H1 (cell line): ENCODE measurements around the gene YPEL4. TPM values are rescaled to one million over a fixed set of nuclear protein-coding genes. Genes with fewer than 3 reads are reported as not detected.

Source experiments
- CTCF ChIA-PET: fragments of 300-600 bp; sonication (Branson Sonifier 250); formaldehyde crosslinking; loops from one replicate; lab custom pipeline; 2021; ENCODE audit not compliant: partially characterized antibody; lab: Charles Lee
- POLR2A ChIA-PET: fragments of 300-600 bp; sonication (Branson Sonifier 250); formaldehyde crosslinking; loops from one replicate; lab custom pipeline; 2021; ENCODE audit warnings: inconsistent platforms; ENCODE audit not compliant: partially characterized antibody; lab: Charles Lee
- DNase-seq, 2 experiments: peaks; one replicate each; pipeline versions ENCODE4 v3.0.0 to v3.0.0-alpha.2; 2010 to 2022; ENCODE audit warnings: low spot score in 2 of 2, low read depth in 1 of 2, mixed read lengths in 1 of 2
- FAIRE-seq: peaks from 2 replicates; lab custom pipeline; 2011; peaks lifted over from hg19 to GRCh38; lab: Jason Lieb, UNC
- H2AFZ ChIP-seq: 2 replicates; pipeline ENCODE4 v1.8.1; 2012; ENCODE audit warnings: low read length, inconsistent platforms
- H2AK5ac ChIP-seq: 2 replicates; pipeline ENCODE4 v1.6.1; 2013; ENCODE audit warnings: low read depth, low read length
- H2BK120ac ChIP-seq: replicated peaks from 2 replicates; pipeline ENCODE3; 2013; ENCODE audit warnings: low read depth, low read length, inconsistent platforms
- H2BK12ac ChIP-seq: 2 replicates; pipeline ENCODE4 v1.6.1; 2013; ENCODE audit warnings: low read depth, low read length
- H2BK15ac ChIP-seq: 2 replicates; pipeline ENCODE4 v1.6.1; 2013; ENCODE audit warnings: low read length
- H2BK20ac ChIP-seq: 2 replicates; pipeline ENCODE4 v1.6.1; 2013; ENCODE audit warnings: low read length
- H2BK5ac ChIP-seq: 2 replicates; pipeline ENCODE4 v1.6.1; 2013; ENCODE audit warnings: low read depth, low read length
- H3K14ac ChIP-seq: 2 replicates; pipeline ENCODE4 v1.6.1; 2013; ENCODE audit warnings: inconsistent platforms; ENCODE audit not compliant: insufficient read length
- H3K18ac ChIP-seq: 2 replicates; pipeline ENCODE4 v1.6.1; 2013; ENCODE audit warnings: low read length; ENCODE audit errors: extremely low read depth
- H3K23ac ChIP-seq: 2 replicates; pipeline ENCODE4 v1.6.1; 2013; ENCODE audit warnings: inconsistent platforms; ENCODE audit not compliant: insufficient read length
- H3K23me2 ChIP-seq: 2 replicates; pipeline ENCODE4 v1.6.1; 2013; ENCODE audit warnings: low read depth, low read length
- H3K27ac ChIP-seq: 2 replicates; pipeline ENCODE4 v1.6.1; 2011; ENCODE audit warnings: low read depth, low read length, inconsistent platforms
- H3K27me3 ChIP-seq, 4 experiments: replicated peaks in 1 of 4; 1 replicate in 1 of 4; 2 replicates in 3 of 4; pipeline versions ENCODE4 v1.6.1 to v1.8.1; 2011 to 2013; ENCODE audit warnings: low read length in 3 of 4, mild to moderate bottlenecking in 3 of 4, inconsistent platforms in 2 of 4, mixed read lengths in 2 of 4, moderate library complexity in 1 of 4; ENCODE audit not compliant: control insufficient read depth in 3 of 4, insufficient read depth in 3 of 4; ENCODE audit errors: extremely low read depth in 1 of 4
- H3K36me3 ChIP-seq, 4 experiments: 2 replicates each; pipeline versions ENCODE4 v1.6.1 to v1.8.1; 2011 to 2013; ENCODE audit warnings: mild to moderate bottlenecking in 4 of 4, low read length in 3 of 4, moderate library complexity in 2 of 4, control low read depth in 1 of 4, inconsistent platforms in 1 of 4; ENCODE audit not compliant: insufficient read depth in 4 of 4, control insufficient read depth in 2 of 4
- H3K4ac ChIP-seq: replicated peaks from 2 replicates; pipeline ENCODE3; 2013; ENCODE audit warnings: low read length, low read depth, mixed read lengths, inconsistent platforms; ENCODE audit not compliant: insufficient read length
- H3K4me1 ChIP-seq, 4 experiments: replicated peaks in 1 of 4; 1 replicate in 1 of 4; 2 replicates in 3 of 4; pipeline versions ENCODE4 v1.6.1 to v1.8.1; 2011 to 2013; ENCODE audit warnings: low read length in 3 of 4, inconsistent platforms in 2 of 4, mixed read lengths in 1 of 4; ENCODE audit not compliant: insufficient read depth in 4 of 4, control insufficient read depth in 3 of 4
- H3K4me2 ChIP-seq, 2 experiments: 2 replicates each; pipeline versions ENCODE4 v1.6.1 to v1.8.1; 2011 to 2013; ENCODE audit warnings: low read depth in 2 of 2, low read length in 2 of 2, control low read depth in 1 of 2, inconsistent platforms in 1 of 2, mild to moderate bottlenecking in 1 of 2; ENCODE audit not compliant: insufficient read depth in 1 of 2
- H3K4me3 ChIP-seq, 4 experiments: fragments of 200-600, 300-600 bp in 1 of 4; sonication (generic), shearing (Covaris generic), sonication (Bioruptor Twin) in 1 of 4; 2 replicates each; pipeline versions ENCODE4 v1.5.1 to v1.8.1; 2011 to 2016; ENCODE audit warnings: low read length in 4 of 4, low read depth in 3 of 4, control low read depth in 2 of 4, inconsistent platforms in 2 of 4, mild to moderate bottlenecking in 2 of 4, mixed read lengths in 1 of 4, moderate library complexity in 1 of 4; ENCODE audit not compliant: insufficient read depth in 2 of 4; ENCODE audit errors: extremely low read depth in 1 of 4
- H3K56ac ChIP-seq: replicated peaks from 2 replicates; pipeline ENCODE3; 2013; ENCODE audit warnings: low read depth, mild to moderate bottlenecking, mixed read lengths, low read length, inconsistent platforms; ENCODE audit not compliant: insufficient read length
- H3K79me1 ChIP-seq: 2 replicates; pipeline ENCODE4 v1.6.1; 2013; ENCODE audit warnings: low read depth, low read length, control low read depth
- H3K79me2 ChIP-seq, 2 experiments: 2 replicates each; pipeline versions ENCODE4 v1.6.1 to v1.8.1; 2012 to 2013; ENCODE audit warnings: low read length in 2 of 2, mild to moderate bottlenecking in 2 of 2, inconsistent platforms in 1 of 2; ENCODE audit not compliant: insufficient read depth in 2 of 2, control insufficient read depth in 1 of 2
- H3K9ac ChIP-seq, 4 experiments: replicated peaks in 1 of 4; 1 replicate in 1 of 4; 2 replicates in 3 of 4; pipeline versions ENCODE4 v1.6.1 to v1.8.1; 2011 to 2013; ENCODE audit warnings: low read depth in 3 of 4, low read length in 3 of 4, control low read depth in 2 of 4, mild to moderate bottlenecking in 2 of 4, moderate library complexity in 2 of 4, inconsistent platforms in 1 of 4; ENCODE audit errors: extremely low read depth in 1 of 4
- H3K9me3 ChIP-seq, 2 experiments: 2 replicates each; pipeline versions ENCODE4 v1.6.1 to v1.8.1; 2012 to 2013; ENCODE audit warnings: mild to moderate bottlenecking in 2 of 2, moderate library complexity in 2 of 2, control low read depth in 1 of 2, inconsistent platforms in 1 of 2, low read depth in 1 of 2, low read length in 1 of 2, mixed read lengths in 1 of 2; ENCODE audit not compliant: insufficient read depth in 2 of 2
- H4K20me1 ChIP-seq, 2 experiments: replicated peaks in 1 of 2; 2 replicates each; pipeline versions ENCODE3 to v1.8.1; 2011 to 2013; ENCODE audit warnings: inconsistent platforms in 2 of 2, low read length in 2 of 2, mild to moderate bottlenecking in 1 of 2; ENCODE audit not compliant: insufficient read depth in 2 of 2, control insufficient read depth in 1 of 2
- H4K5ac ChIP-seq: 2 replicates; pipeline ENCODE4 v1.6.1; 2013; ENCODE audit warnings: low read length, low read depth, mixed read lengths, inconsistent platforms; ENCODE audit not compliant: insufficient read length
- H4K8ac ChIP-seq: 2 replicates; pipeline ENCODE4 v1.8.0; 2013; ENCODE audit warnings: mild to moderate bottlenecking, moderate library complexity, low read length, inconsistent platforms; ENCODE audit not compliant: insufficient read depth; ENCODE audit errors: extremely low read depth
- H4K91ac ChIP-seq: replicated peaks from 2 replicates; pipeline ENCODE3; 2013; ENCODE audit warnings: low read length, mixed read lengths, inconsistent platforms; ENCODE audit not compliant: insufficient read length
- CREB1 ChIP-seq: IDR thresholded peaks from 2 replicates; pipeline ENCODE4 v1.6.1; 2012; ENCODE audit warnings: inconsistent platforms
- GABPA ChIP-seq: IDR thresholded peaks from 2 replicates; pipeline ENCODE4 v1.6.1; 2011; ENCODE audit warnings: mild to moderate bottlenecking, low read length, moderate library complexity, borderline replicate concordance; ENCODE audit not compliant: insufficient read depth
- POLR2A ChIP-seq, 2 experiments: IDR thresholded peaks; 1 replicate in 1 of 2; 2 replicates in 1 of 2; pipeline ENCODE4 v1.6.1; 2011; ENCODE audit warnings: low read depth in 2 of 2, low read length in 2 of 2, mild to moderate bottlenecking in 2 of 2; ENCODE audit errors: control extremely low read depth in 1 of 2
- POU5F1 ChIP-seq: IDR thresholded peaks from 2 replicates; pipeline ENCODE4 v1.6.1; 2011; ENCODE audit warnings: low read depth, mild to moderate bottlenecking, low read length, moderate library complexity
- WGBS, 2 experiments: shearing (Covaris generic) in 1 of 2; methylation state at CpG; one replicate each; pipeline versions ENCODE4 v1.1.6 to v1.1.7; 2013 to 2015; ENCODE audit warnings: low lambda C conversion rate in 2 of 2, mixed read lengths in 2 of 2, inconsistent platforms in 1 of 2, low coverage in 1 of 2, missing lambda C conversion rate in 1 of 2; ENCODE audit not compliant: insufficient replicate concordance in 2 of 2, insufficient coverage in 1 of 2, insufficient read length in 1 of 2; ENCODE audit errors: extremely low coverage in 1 of 2, missing lambda C conversion rate in 1 of 2; 5-methylcytosine and 5-hydroxymethylcytosine counted together
- polyA plus RNA-seq, 7 experiments: library from polyadenylated mRNA; depleted of rRNA in 3 of 7; stranded (reverse) in 5 of 7; unstranded in 2 of 7; fragments of >200 nt in 5 of 7; fragments of 200-250 nt in 2 of 7; gene quantifications; 1 replicate in 5 of 7; 2 replicates in 1 of 7; 4 replicates in 1 of 7; pipeline versions ENCODE4 v1.2.1 to v1.2.3, GENCODE V29; 2011 to 2013; ENCODE audit warnings: missing spikeins in 2 of 7, mixed read lengths in 2 of 7
- total RNA-seq: library from RNA; stranded (reverse); fragmentation: NEBNext Ultra II Directional; extraction: Animal tissue kit (Norgen Biotek cat#: 25700); gene quantifications from 2 replicates; pipeline ENCODE4 v1.2.1, GENCODE V29; 2021

The YPEL4 gene
- total and polyA plus RNA-seq, 2 of the 8 experiments (the other 6 are each of a cell fraction or from before 2014, with no cell fraction given), result 0.13 to 0.38 TPM

- no peak overlapping the region for H4K5ac ChIP-seq
- POLR2A ChIA-PET, result interaction anchor here (0.6 to 29.6 kb wide), 24 partner anchors 10 to 221 kb away, joined by 3 to 1546 read pairs (median 6); partner anchors contain the start of genes CLP1, SERPING1, SLC43A1 and SMTNL1
- no peak for TF ChIP-seq GABPA
- no peak for TF ChIP-seq CREB1
- TF ChIP-seq POLR2A (IDR thresholded peaks at IDR 0.05; ENCODE audit: control extremely low read depth in 1 of 2, low read depth in 2 of 2, low read length in 2 of 2), result peak in 1 of 2 experiments; percentile 20; a peak in 2 of 3 replicates
- no peak for TF ChIP-seq POU5F1
- peaks cover 27% of the 10 kb centered on the region for H3K23me2 ChIP-seq
- H3K27me3 ChIP-seq, result no peaks in the 10 kb centered on the region
- no peaks in the 10 kb centered on the region for H3K9me3 ChIP-seq
- H3K9ac ChIP-seq, result no peak overlapping the region
- H3K14ac ChIP-seq, result no peak overlapping the region
- H3K79me1 ChIP-seq, result peaks cover 10% of the 10 kb centered on the region; the same call in 1 of the 2 replicates
- FAIRE-seq, result no peak
- H2BK5ac ChIP-seq, result 0 out of 2 replicates have a peak overlapping the region, but pooled peaks have one; percentile 32
- H4K8ac ChIP-seq, result no peak overlapping the region
- no peak overlapping the region for H2BK20ac ChIP-seq
- CTCF ChIA-PET, result interaction anchor here (0.8 to 14.3 kb wide), 37 partner anchors 9 to 306 kb away, joined by 3 to 357 read pairs (median 6); partner anchors contain the start of genes P2RX3, SERPING1, SMTNL1 and TIMM10
- no peak overlapping the region for H3K23ac ChIP-seq
- peaks cover 9 to 29% (median 13%) of the 10 kb centered on the region in 4 experiments; a peak in 6 of 8 replicates for H3K36me3 ChIP-seq
- H3K27ac ChIP-seq, result no peak overlapping the region
- 0 out of 2 replicates have a peak overlapping the region, but pooled peaks have one; percentile 21 for H3K18ac ChIP-seq
- H3K4me2 ChIP-seq, result peak overlapping the region in 1 of 2 experiments; percentile 18; a peak in 1 of 4 replicates
- peaks cover 0 to 33% of the 10 kb centered on the region in 2 experiments; a peak in 2 of 4 replicates for H3K79me2 ChIP-seq
- H2BK120ac ChIP-seq, result no peak overlapping the region
- H4K91ac ChIP-seq, result no peak overlapping the region
- H2BK12ac ChIP-seq, result no peak overlapping the region
- no peak overlapping the region for H2AFZ ChIP-seq
- H2BK15ac ChIP-seq, result no peak overlapping the region
- H3K4me3 ChIP-seq, result 0 out of 8 replicates have a peak overlapping the region, but pooled peaks of 1 of the 4 experiments have one; percentile 5
- no peak overlapping the region for H2AK5ac ChIP-seq
- WGBS, 2 experiments, result 82% methylated on average over 3 of the region's 3 CpGs; no CpG with 5 or more reads in 1 of the 2 experiments
- no peak overlapping the region for H3K56ac ChIP-seq
- no peak overlapping the region for H3K4ac ChIP-seq
- H4K20me1 ChIP-seq, result peaks cover 29 to 48% of the 10 kb centered on the region in 2 experiments
- H3K4me1 ChIP-seq, result peaks cover 32 to 62% (median 41%) of the 10 kb centered on the region in 4 experiments
- DNase-seq, result no peak
These were observed 5.9 kb downstream of the YPEL4 start for GRCh38 chr11:57643802-57644201.
